ENCODE data around the gene CLTC.

DNA sequence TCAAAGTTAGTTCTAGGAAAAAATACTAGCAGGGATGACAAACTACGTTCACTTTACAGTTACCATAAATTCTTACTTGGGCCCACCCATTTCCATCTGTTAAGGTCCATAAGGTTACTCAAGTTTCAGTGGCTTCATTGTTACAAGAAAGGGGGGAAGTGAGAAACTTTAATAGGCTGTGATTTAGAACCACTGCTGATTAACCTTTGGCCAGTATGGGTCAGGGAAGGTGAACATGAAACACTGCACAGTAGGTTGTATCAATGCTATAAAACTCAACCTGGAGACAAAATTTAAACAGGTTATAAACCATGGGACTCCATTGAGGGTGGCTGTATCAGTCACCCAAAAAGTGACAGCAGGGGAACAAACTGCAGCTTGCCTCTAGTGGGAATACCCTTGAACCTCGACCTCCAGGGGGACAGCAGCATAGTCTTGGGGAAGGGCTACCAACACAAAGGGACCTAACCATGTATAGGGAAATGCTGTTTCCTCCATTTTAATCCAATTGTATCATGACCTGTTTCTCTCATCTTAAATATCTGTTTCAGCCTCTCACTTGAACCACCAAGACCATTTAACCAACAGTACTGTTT is 77.1 kb downstream of the CLTC start:
- TF ChIP-seq, protein P1, sequence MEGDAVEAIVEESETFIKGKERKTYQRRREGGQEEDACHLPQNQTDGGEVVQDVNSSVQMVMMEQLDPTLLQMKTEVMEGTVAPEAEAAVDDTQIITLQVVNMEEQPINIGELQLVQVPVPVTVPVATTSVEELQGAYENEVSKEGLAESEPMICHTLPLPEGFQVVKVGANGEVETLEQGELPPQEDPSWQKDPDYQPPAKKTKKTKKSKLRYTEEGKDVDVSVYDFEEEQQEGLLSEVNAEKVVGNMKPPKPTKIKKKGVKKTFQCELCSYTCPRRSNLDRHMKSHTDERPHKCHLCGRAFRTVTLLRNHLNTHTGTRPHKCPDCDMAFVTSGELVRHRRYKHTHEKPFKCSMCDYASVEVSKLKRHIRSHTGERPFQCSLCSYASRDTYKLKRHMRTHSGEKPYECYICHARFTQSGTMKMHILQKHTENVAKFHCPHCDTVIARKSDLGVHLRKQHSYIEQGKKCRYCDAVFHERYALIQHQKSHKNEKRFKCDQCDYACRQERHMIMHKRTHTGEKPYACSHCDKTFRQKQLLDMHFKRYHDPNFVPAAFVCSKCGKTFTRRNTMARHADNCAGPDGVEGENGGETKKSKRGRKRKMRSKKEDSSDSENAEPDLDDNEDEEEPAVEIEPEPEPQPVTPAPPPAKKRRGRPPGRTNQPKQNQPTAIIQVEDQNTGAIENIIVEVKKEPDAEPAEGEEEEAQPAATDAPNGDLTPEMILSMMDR (IDR thresholded peaks at IDR 0.05 in 4 of 5, conservative IDR thresholded peaks at IDR 0.05 in 1 of 5), result no peak
- TF ChIP-seq POLR2A (IDR thresholded peaks at IDR 0.05), result no peak

Measured in gastrocnemius medialis (tissue), 4 donors.